ENCODE results near the gene CAPN15. TPM values are rescaled to one million over a fixed set of nuclear protein-coding genes. Genes with fewer than 3 reads are reported as not detected.

CAPN15 gene
- total RNA-seq, 1 donor from 2014 or later: 38.7 TPM

DNA sequence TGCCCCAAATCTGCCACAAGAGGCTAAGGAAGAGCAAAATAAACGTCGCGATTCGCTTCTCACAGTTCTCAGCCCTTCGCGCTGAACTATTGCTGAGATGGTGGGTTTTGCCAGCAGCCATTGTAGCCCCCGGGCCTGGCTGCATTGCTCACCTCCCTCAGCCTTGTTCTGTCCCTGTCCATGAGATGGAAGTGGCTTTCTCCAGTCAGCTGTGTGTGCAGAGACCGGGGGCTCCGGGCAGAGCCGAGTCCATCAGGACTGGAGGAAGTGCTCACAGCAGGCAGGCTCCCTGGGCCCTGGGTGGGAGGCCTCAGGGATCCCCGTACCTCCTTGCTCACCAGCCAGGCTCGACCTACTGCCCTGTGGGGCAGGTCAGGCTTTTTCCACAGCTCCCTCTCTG lies 27.6 kb upstream of the CAPN15 start:
- no peak overlapping the region for H3K4me3 Mint-ChIP-seq (ENCODE audit: unreplicated experiment)
- H3K36me3 Mint-ChIP-seq (ENCODE audit: low read depth, unreplicated experiment): peaks cover 7% of the 10 kb centered on the region
- Histone ChIP-seq H3K27me3 (ENCODE audit: insufficient read depth, low read length) (no peaks in the 10 kb centered on the region), H3K36me3 (ENCODE audit: insufficient read depth, low read length) (peaks cover 4% of the 10 kb centered on the region), H3K27ac (ENCODE audit: low read depth, low read length) (no peak overlapping the region), H3K9ac (ENCODE audit: low read length) (no peak overlapping the region), H3K79me2 (ENCODE audit: insufficient read depth, low read length) (no peaks in the 10 kb centered on the region), H2AFZ (ENCODE audit: low read depth, low read length) (no peak overlapping the region), H3K4me1 (ENCODE audit: insufficient read depth, low read length) (no peaks in the 10 kb centered on the region), H3K4me3 (ENCODE audit: insufficient read depth, low read depth, low read length) (no peak overlapping the region), H3K9me3 (ENCODE audit: insufficient read depth, low read depth, low read length) (no peaks in the 10 kb centered on the region), H3K4me2 (ENCODE audit: low read length) (no peak overlapping the region), H4K20me1 (ENCODE audit: insufficient read depth, low read length) (peaks cover 13% of the 10 kb centered on the region)
- DNase-seq (ENCODE audit: low read depth) (no peak), FAIRE-seq (no peak)
- H3K27ac Mint-ChIP-seq (ENCODE audit: unreplicated experiment): no peak overlapping the region
- peaks cover 2% of the 10 kb centered on the region for H3K27me3 Mint-ChIP-seq (ENCODE audit: low read depth, unreplicated experiment)
- TF ChIP-seq, protein P1, sequence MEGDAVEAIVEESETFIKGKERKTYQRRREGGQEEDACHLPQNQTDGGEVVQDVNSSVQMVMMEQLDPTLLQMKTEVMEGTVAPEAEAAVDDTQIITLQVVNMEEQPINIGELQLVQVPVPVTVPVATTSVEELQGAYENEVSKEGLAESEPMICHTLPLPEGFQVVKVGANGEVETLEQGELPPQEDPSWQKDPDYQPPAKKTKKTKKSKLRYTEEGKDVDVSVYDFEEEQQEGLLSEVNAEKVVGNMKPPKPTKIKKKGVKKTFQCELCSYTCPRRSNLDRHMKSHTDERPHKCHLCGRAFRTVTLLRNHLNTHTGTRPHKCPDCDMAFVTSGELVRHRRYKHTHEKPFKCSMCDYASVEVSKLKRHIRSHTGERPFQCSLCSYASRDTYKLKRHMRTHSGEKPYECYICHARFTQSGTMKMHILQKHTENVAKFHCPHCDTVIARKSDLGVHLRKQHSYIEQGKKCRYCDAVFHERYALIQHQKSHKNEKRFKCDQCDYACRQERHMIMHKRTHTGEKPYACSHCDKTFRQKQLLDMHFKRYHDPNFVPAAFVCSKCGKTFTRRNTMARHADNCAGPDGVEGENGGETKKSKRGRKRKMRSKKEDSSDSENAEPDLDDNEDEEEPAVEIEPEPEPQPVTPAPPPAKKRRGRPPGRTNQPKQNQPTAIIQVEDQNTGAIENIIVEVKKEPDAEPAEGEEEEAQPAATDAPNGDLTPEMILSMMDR (IDR thresholded peaks at IDR 0.05; ENCODE audit: insufficient read depth, low read depth, low read length): no peak
- no peak for TF ChIP-seq EZH2 (IDR thresholded peaks at IDR 0.05; ENCODE audit: insufficient read depth, low read length)
- H3K4me1 Mint-ChIP-seq (ENCODE audit: low read depth, unreplicated experiment): no peaks in the 10 kb centered on the region
- no peaks in the 10 kb centered on the region for H3K9me3 Mint-ChIP-seq (ENCODE audit: unreplicated experiment)

DNA sequence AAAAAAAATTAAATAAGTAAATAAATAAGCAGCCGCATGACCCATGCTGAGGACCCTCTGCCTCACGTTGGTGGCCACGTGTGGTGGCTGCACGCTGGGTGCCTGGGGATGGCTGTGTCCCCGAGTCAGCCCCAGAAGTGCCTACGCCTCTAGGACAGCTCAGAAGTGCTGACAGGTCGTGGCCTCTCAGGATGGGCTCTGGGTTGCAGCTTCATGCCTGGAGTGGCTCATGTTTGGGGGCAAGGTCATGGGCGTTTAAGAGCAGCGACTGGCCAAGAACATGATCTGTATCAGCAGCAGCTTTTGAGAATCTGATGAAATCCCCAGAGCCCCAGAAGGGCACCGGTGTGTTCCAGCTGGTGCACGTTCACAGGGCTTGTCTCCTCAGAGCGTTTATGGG lies 26.8 kb upstream of the CAPN15 start:
- Histone ChIP-seq H3K4me3 (ENCODE audit: insufficient read depth, low read depth, low read length) (no peak overlapping the region), H3K4me2 (ENCODE audit: low read length) (no peak overlapping the region), H3K36me3 (ENCODE audit: insufficient read depth, low read length) (peaks cover 4% of the 10 kb centered on the region), H3K27ac (ENCODE audit: low read depth, low read length) (no peak overlapping the region), H3K4me1 (ENCODE audit: insufficient read depth, low read length) (no peaks in the 10 kb centered on the region), H3K9me3 (ENCODE audit: insufficient read depth, low read depth, low read length) (no peaks in the 10 kb centered on the region), H3K79me2 (ENCODE audit: insufficient read depth, low read length) (no peaks in the 10 kb centered on the region), H3K9ac (ENCODE audit: low read length) (no peak overlapping the region), H4K20me1 (ENCODE audit: insufficient read depth, low read length) (peaks cover 8% of the 10 kb centered on the region), H2AFZ (ENCODE audit: low read depth, low read length) (no peak overlapping the region), H3K27me3 (ENCODE audit: insufficient read depth, low read length) (no peaks in the 10 kb centered on the region)
- Mint-ChIP-seq H3K27me3 (ENCODE audit: low read depth, unreplicated experiment) (peaks cover 2% of the 10 kb centered on the region), H3K27ac (ENCODE audit: unreplicated experiment) (no peak overlapping the region), H3K9me3 (ENCODE audit: unreplicated experiment) (no peaks in the 10 kb centered on the region), H3K36me3 (ENCODE audit: low read depth, unreplicated experiment) (peaks cover 7% of the 10 kb centered on the region), H3K4me1 (ENCODE audit: low read depth, unreplicated experiment) (no peaks in the 10 kb centered on the region), H3K4me3 (ENCODE audit: unreplicated experiment) (no peak overlapping the region)
- DNase-seq (ENCODE audit: low read depth): no peak
- TF ChIP-seq, protein P1 (IDR thresholded peaks at IDR 0.05; ENCODE audit: insufficient read depth, low read depth, low read length): no peak
- TF ChIP-seq EZH2 (IDR thresholded peaks at IDR 0.05; ENCODE audit: insufficient read depth, low read length): no peak
- no peak for FAIRE-seq

DNA sequence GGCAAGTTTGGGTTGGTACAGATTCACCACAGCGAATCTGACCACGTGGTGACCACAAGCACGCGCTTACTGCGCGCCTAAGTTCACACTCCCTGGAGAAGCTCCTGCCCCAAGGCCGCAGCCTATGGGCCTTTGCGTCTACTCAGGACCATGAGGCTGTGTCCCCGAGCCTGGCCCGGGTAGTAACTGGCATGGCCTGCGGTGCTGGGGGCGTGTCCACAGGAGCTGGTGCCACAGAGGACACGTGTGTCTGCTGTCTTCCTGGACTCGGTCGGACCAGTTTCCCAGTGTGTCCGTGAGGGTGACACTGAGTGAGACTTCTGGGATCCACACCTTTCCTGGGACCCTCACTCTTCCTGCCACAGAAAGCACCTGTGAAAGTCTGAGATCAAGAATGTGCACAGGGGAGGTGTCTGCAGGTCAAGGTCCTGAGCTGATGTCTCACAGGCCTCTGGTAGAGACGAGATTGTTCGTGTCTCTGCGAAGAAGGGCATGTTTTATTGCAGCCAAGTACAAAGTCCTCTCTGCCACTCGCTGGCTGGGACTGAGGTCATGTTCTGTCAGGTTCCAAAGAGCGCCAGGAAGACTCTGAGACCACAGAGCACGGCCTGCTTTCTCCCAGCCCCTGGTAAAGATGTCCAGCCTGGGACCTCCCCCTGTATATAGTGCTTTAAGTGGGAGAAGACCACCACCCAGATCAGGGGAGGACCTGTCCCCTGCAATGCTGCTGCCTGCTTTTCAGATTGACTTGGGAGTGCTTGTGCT lies 25.2 kb upstream of the CAPN15 start:
- Histone ChIP-seq H3K9ac (ENCODE audit: low read length) (no peak overlapping the region), H3K4me2 (ENCODE audit: low read length) (no peak overlapping the region), H3K36me3 (ENCODE audit: insufficient read depth, low read length) (peaks cover 4% of the 10 kb centered on the region), H3K4me3 (ENCODE audit: insufficient read depth, low read depth, low read length) (no peak overlapping the region), H3K4me1 (ENCODE audit: insufficient read depth, low read length) (no peaks in the 10 kb centered on the region), H3K27me3 (ENCODE audit: insufficient read depth, low read length) (no peaks in the 10 kb centered on the region), H2AFZ (ENCODE audit: low read depth, low read length) (no peak overlapping the region), H3K79me2 (ENCODE audit: insufficient read depth, low read length) (no peaks in the 10 kb centered on the region), H4K20me1 (ENCODE audit: insufficient read depth, low read length) (peaks cover 2% of the 10 kb centered on the region), H3K27ac (ENCODE audit: low read depth, low read length) (no peak overlapping the region), H3K9me3 (ENCODE audit: insufficient read depth, low read depth, low read length) (no peaks in the 10 kb centered on the region)
- no peaks in the 10 kb centered on the region for H3K4me1 Mint-ChIP-seq (ENCODE audit: low read depth, unreplicated experiment)
- no peak for TF ChIP-seq EZH2 (IDR thresholded peaks at IDR 0.05; ENCODE audit: insufficient read depth, low read length)
- TF ChIP-seq, protein P1 (IDR thresholded peaks at IDR 0.05; ENCODE audit: insufficient read depth, low read depth, low read length): no peak
- H3K27ac Mint-ChIP-seq (ENCODE audit: unreplicated experiment): no peak overlapping the region
- no peak for DNase-seq (ENCODE audit: low read depth)
- H3K9me3 Mint-ChIP-seq (ENCODE audit: unreplicated experiment): no peaks in the 10 kb centered on the region
- FAIRE-seq: no peak
- H3K4me3 Mint-ChIP-seq (ENCODE audit: unreplicated experiment): no peak overlapping the region
- H3K36me3 Mint-ChIP-seq (ENCODE audit: low read depth, unreplicated experiment): peaks cover 3% of the 10 kb centered on the region
- H3K27me3 Mint-ChIP-seq (ENCODE audit: low read depth, unreplicated experiment): peaks cover 2% of the 10 kb centered on the region
